ENCODE results near the gene TMX2.

Gene TMX2

DNA sequence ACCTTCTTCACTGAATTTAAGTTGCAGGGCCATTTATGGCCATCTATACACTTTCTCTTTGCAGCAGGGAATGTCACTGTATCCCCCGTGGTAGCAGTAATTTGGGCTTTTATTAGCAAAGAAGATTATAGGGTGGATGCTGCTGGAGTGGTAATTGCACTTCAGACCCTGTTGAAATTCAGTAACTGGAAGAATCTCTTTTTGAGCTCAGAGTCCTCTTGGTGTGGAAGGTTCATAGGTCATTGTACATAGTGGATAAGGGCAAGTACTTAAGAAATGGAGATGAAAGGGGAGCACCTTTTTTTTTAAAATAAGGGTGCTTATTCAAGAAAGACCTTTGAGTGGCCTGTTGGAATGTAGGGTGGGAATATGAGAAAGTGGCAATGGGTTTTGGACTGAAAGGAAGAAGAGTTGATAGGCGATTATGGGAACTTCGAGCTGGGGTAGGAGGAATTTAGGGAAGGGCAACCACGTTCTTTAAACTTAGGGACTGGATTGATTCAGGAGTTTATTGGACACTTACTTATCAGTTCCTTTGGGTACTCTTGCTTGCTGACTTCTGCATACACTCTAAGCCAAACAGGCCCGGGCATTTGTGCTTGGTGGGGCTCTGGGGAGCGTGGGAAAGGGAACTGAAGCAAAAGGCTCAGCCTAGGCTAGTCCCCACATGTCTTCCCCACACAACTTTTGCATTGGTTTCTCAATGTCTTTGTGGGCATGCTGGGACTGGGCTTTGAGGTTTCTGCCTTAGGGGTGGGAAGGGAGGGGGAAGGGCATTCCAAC lies 75.7 kb downstream of the TMX2 start:
- TF ChIP-seq, protein P1, sequence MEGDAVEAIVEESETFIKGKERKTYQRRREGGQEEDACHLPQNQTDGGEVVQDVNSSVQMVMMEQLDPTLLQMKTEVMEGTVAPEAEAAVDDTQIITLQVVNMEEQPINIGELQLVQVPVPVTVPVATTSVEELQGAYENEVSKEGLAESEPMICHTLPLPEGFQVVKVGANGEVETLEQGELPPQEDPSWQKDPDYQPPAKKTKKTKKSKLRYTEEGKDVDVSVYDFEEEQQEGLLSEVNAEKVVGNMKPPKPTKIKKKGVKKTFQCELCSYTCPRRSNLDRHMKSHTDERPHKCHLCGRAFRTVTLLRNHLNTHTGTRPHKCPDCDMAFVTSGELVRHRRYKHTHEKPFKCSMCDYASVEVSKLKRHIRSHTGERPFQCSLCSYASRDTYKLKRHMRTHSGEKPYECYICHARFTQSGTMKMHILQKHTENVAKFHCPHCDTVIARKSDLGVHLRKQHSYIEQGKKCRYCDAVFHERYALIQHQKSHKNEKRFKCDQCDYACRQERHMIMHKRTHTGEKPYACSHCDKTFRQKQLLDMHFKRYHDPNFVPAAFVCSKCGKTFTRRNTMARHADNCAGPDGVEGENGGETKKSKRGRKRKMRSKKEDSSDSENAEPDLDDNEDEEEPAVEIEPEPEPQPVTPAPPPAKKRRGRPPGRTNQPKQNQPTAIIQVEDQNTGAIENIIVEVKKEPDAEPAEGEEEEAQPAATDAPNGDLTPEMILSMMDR (IDR thresholded peaks at IDR 0.05; ENCODE audit: low read depth, low read length): no peak
- Histone ChIP-seq H3K36me3 (no peaks in the 10 kb centered on the region), H3K4me3 (ENCODE audit: low read depth, low read length) (no peak overlapping the region), H3K9me3 (ENCODE audit: severe bottlenecking) (no peaks in the 10 kb centered on the region), H3K27ac (no peak overlapping the region), H3K27me3 (ENCODE audit: insufficient read depth, low read depth, severe bottlenecking) (no peaks in the 10 kb centered on the region)
- no peak for DNase-seq

DNA sequence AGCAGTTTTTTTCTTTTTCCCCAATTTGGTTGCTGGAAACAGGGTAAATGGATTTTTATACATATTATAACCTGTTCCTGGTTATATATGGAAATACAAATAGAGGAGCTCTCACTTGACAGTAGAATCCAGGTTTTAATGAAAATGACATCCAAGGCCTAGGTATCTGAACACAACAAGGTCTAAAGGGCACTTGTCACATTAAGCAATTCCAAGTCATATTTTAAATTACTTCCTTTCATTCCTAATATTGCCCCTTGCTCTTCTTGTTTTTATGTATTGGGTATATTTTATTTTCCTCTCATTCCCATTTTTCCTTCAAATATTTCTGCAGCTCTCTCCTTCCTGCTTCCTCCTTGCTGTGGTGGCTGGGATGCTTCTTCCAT lies 76.3 kb downstream of the TMX2 start:
- Histone ChIP-seq H3K9me3 (ENCODE audit: severe bottlenecking) (no peaks in the 10 kb centered on the region), H3K36me3 (no peaks in the 10 kb centered on the region), H3K27me3 (ENCODE audit: insufficient read depth, low read depth, severe bottlenecking) (no peaks in the 10 kb centered on the region), H3K27ac (no peak overlapping the region), H3K4me3 (ENCODE audit: low read depth, low read length) (no peak overlapping the region)
- TF ChIP-seq, protein P1 (IDR thresholded peaks at IDR 0.05; ENCODE audit: low read depth, low read length): no peak
- no peak for DNase-seq
